ENCODE results near the gene FRZB.

The FRZB gene

GRCh38 chr2:182834293-182834692 lies 32.1 kb downstream of the FRZB start:
- DNase-seq (ENCODE audit: low read depth, low spot score): no peak

- DNase-seq (ENCODE audit: low read depth, low spot score): no peak
Measured at GRCh38 chr2:182833084-182833854, 33.2 kb downstream of the FRZB start.

DNA sequence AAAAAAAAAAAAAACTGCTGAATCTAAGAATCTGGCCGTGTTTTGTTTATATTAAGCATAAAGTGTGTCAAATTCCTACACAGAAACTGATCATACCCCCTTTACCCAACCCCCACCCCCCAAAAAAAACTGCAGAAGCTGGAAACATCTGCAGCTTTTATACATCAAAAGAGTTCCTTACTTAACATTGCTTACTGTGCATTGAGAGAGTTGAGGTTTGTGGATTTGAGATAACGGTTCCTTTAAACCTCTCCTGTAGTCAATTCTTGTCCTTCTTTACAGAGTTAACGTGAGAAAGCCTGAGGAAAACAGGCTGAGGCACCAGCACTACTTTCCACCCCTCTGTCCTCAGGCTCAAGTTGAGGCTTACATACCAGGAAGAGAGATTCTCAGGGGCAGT lies 34.5 kb downstream of the FRZB start:
- DNase-seq (ENCODE audit: low read depth, low spot score): no peak

- DNase-seq (ENCODE audit: low read depth, low spot score): no peak
Measured at GRCh38 chr2:182831101-182831500, 35.3 kb downstream of the FRZB start.

- no peak for DNase-seq (ENCODE audit: low read depth, low spot score)
Measured at GRCh38 chr2:182827182-182827879, 39.1 kb downstream of the FRZB start.

- DNase-seq (ENCODE audit: low read depth, low spot score): no peak
Measured at GRCh38 chr2:182826496-182826895, 39.9 kb downstream of the FRZB start.

DNA sequence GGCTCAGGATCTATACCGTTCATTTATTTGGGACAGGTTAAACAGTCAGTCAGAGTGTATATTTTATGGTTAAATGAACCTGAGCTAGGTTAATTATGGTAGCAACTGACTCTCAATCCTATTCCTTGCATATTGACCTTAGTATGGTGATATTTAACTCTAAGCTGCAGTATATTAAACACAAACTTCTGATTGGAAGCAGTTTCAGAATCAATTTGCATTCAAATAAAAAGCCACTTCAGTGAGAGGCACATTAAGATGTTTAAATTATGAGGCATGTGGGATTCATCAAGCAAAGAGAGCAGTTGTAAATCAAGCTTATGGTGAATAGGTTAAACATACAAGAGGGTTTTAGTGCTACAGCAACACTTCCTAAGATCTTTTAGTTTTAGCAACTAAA lies 40.4 kb downstream of the FRZB start:
- no peak for DNase-seq (ENCODE audit: low read depth, low spot score)

DNA sequence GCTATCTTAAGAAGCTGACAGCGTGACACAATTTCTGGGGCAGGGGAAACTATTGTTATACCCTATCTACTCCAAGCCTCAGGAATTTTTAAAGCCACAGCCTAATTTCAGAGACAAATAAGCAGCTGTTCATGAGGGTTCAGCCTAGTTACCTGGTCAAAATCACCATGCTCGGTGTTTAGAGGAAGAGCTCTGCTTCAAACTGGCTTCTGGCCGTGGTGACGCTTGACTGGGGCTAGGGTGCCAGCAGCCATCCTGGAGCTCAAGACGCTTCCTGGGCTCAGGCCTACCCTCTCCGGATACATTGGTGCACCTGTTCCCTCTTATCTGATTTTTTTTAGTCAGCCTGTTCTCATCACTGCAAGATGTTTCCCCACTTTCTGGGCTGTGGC lies 41.7 kb downstream of the FRZB start:
- DNase-seq (ENCODE audit: low read depth, low spot score): no peak

DNA sequence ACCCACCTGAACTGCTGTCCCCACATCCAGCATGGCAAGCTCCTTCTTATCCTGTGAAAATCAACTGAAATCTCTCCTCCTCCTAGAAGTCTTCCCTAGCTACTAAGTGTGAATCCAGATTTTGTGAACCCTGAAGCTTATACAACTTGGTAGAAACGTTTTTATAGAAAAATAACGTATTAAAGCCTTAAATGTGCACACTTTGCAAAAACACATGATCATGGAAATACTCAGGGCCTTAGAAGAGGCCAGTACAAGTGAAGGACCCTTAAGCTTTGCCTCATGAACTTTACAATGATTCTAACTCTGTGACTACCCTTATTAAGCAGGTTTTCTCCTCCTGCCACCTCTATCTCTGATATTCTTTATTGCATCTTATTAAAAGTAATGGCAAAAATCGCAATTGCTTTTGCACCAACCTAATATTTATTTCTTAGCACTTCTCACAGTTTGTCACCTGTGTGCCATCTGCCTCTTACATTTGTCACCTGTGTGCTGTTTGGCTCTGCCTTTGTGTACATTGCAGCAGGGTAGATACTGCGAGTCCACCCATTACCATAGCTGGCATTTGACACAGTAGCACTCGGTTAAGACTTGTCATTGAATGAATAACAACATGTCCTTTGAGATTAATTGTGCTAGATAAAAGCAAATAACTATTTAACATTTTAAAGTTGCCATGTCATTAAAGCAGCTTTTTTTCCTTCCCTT lies 42.2 kb downstream of the FRZB start:
- no peak for DNase-seq (ENCODE audit: low read depth, low spot score)

DNA sequence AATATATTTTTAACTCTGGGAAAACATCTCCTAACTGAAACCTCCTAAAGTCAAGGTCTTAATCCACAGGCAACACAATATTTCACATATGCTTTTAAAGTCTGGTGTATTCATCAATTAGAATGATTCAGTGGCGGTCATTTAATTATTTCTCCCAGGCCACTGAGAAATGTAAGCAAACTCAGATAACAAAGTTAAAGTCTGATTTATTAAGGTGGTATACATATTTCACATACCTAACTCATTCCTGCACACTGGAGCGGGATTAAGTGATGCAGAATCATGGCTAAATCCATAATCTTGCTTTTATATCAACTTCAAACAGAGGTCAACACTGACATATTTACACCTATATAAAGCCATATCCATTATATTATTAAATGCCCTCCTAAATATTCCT lies 43.7 kb downstream of the FRZB start:
- DNase-seq (ENCODE audit: low read depth, low spot score): no peak

GRCh38 chr2:182821182-182821581 lies 45.3 kb downstream of the FRZB start:
- DNase-seq (ENCODE audit: low read depth, low spot score): no peak

GRCh38 chr2:182819412-182819811 lies 47.0 kb downstream of the FRZB start:
- no peak for DNase-seq (ENCODE audit: low read depth, low spot score)

DNA sequence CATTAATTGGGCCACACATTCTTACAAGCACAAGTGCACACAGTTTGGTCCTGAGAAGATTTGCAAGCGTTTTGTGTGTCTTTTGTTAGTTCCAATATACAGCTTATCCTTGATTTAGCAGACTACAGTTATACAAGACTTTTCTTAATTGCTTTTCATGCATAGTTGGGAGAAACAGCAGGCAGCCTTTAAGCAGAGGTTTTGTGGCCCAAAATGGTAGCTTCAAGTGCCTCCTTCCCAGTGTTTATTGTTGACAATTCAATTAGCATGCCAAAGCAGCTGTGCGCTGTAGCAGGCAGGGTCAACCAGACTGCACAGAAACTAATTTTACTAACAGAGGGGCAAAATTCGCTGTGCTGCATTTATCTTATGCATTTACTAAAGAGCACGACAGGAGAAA lies 47.5 kb downstream of the FRZB start:
- DNase-seq (ENCODE audit: low read depth, low spot score): no peak

GRCh38 chr2:182818501-182818900 lies 47.9 kb downstream of the FRZB start:
- DNase-seq (ENCODE audit: low read depth, low spot score): no peak

DNA sequence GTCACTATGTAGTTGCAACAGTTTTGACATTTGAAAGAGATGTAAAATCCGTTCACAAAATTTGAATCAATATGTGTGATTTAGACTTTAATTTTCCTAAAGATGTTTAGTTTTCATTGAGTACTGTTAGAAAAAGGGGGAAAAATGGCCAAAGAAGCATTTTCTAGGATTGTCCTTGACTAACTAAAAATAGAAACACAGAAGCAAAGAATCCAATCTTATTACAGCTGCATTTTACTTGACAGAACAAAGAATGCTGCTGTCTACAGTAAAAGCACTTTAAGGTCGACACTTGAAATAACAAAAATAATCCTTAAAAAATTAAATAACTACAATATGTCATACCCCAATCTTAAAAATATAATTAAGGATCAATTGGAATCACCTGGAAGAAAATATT lies 48.9 kb downstream of the FRZB start:
- DNase-seq (ENCODE audit: low read depth, low spot score): no peak

DNA sequence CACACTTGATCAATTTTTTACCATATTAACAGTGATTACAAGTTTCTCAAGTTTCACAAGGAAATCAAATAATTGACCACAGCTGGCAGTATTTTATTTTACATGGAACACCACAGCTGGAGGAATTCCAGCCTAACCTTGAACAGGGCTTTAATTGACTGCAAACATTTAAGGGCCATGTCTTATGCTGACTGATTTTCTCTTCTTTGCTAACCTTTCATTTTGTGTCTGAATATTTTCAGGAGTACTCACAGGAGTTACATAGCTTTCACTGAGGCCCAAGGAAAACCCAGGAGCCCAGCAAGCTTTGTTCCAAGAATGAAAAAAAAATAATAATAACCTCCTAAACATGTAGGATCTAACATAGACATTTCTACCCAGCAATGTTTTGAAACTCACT lies 49.6 kb downstream of the FRZB start:
- no peak for DNase-seq (ENCODE audit: low read depth, low spot score)

- DNase-seq (ENCODE audit: low read depth, low spot score): no peak
Measured at GRCh38 chr2:182814804-182815203, 51.6 kb downstream of the FRZB start.

DNA sequence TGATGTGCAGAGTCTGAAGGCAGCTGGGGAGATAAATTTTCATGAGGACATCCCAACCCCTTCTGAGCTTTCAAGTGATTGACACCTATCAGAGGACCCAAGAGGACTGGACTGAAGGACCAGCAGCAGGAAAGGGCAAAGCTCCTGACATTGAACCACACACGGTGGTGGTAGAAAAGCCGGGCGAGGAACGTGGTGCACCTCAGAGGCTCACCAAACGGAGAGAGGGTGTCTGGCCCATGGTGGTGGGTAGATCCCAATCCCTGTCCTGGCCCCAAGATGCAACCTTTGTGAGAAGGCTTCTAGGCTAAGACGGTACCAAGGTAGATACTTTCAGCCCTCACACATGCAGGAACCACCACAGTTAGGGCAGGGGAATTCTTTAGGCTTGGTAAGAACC lies 52.1 kb downstream of the FRZB start:
- DNase-seq (ENCODE audit: low read depth, low spot score): no peak

DNA sequence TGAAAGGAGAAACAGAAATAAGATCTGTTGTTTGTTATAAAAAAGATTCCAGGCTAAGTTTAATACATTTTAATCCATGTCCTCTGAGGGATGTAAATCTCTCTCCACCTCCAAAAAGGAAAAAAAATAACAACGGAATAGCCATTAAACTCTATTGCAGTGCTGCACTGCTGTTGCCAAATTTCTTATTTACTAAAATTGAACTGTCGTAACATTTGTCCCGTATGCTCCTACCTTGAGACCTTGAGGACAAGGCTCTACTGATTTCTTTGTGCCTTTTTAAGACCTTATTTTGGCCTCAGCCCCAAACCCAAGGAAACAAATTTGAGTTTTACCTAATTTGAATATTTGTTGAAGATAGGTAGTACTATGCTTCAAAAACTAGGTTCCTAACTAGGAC lies 56.4 kb downstream of the FRZB start:
- DNase-seq (ENCODE audit: low read depth, low spot score): no peak

DNA sequence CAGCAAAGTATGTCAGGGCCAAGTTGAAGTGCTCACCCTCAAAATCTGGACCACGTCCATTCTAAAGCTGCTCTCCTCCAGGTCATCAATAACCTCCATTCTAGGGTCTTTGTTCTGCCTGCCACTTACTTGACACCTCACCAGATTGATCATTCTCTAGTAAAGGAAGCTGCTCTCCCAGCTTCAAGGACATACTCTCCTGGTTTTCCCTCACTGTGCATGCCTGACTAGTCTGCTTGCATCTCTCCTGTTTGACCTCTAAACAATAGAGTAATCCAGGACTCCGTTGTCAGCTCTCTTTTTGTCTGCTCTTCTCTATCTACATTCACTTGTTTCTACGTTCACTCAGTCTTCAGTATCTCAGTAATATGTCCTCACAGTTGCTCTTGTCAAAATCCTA lies 59.1 kb downstream of the FRZB start:
- no peak for DNase-seq (ENCODE audit: low read depth, low spot score)

DNA sequence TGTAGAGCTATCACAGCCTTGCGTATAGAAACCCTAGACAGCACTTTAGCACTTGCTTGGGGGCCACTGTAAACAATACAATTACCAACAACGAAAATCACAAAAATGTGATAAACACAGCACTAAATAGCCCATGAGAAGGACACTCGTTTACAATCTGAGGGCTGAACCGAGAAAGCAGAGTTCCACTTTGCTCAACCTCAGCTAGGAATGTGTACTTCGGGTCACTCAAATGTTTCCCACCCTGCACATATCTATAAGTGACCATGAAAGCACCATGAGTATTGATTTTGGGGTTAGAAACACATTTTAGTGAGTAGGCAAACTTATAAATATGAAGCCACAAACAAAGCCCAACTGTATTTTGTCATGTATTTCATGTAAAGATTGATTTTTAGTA lies 62.3 kb downstream of the FRZB start:
- DNase-seq (ENCODE audit: low read depth, low spot score): no peak

- DNase-seq (ENCODE audit: low read depth, low spot score): no peak
Measured at GRCh38 chr2:182798736-182799135, 67.7 kb downstream of the FRZB start.

- no peak for DNase-seq (ENCODE audit: low read depth, low spot score)
Measured at GRCh38 chr2:182792441-182792840, 74.0 kb downstream of the FRZB start.
